NCI-H345 treated with DMSO at 0.1 percent for 48 hours (cell line): ENCODE results near the gene GNGT2.
A peak's percentile ranks its signal among the peaks of the same experiment; 100 is the strongest.

Experiments used
- DNase-seq: peaks from one replicate; lab custom pipeline; 2025; ENCODE audit not compliant: unreplicated experiment; lab: John Stamatoyannopoulos, UW

GNGT2 gene

DNA sequence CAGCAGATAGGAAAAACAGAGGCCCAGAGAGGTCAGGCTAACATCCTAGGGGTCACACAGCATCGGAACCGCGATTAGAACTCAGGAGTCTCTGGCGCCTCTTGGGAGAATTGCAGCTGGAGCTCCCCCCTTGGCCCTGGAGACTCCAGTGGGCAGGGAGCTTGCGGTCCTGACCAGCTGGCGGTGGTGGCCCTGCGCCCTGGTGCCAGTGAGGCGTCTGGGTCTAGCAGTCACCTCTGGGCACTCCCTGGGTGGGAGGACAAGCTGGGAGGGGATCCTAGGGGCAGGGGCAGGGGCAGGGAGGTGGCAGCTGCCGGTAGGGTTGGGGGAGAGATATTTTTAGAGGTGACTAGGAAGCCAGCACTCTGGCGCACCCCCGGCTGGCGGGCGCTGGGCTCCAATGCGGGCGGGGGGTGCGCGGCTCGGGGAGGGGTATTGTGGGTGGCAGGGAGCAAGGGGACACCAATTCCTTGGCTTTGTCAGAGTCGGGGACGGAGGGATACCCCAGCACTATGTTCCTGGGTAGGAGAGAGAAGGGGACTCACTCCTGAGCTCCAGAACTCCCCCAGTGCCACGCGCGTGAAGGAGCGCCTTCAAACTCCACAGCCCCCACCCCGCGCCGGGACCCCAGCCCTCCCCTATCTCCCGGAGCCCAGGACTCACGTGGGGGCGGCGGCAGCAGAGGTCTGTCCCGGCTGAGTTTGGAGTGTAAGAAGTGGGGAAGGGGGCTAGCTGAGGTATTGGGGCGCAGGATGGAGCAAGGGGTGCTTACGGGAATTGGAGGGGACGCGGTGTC is 19.6 kb upstream of the GNGT2 start:
- DNase-seq, result no peak

DNA sequence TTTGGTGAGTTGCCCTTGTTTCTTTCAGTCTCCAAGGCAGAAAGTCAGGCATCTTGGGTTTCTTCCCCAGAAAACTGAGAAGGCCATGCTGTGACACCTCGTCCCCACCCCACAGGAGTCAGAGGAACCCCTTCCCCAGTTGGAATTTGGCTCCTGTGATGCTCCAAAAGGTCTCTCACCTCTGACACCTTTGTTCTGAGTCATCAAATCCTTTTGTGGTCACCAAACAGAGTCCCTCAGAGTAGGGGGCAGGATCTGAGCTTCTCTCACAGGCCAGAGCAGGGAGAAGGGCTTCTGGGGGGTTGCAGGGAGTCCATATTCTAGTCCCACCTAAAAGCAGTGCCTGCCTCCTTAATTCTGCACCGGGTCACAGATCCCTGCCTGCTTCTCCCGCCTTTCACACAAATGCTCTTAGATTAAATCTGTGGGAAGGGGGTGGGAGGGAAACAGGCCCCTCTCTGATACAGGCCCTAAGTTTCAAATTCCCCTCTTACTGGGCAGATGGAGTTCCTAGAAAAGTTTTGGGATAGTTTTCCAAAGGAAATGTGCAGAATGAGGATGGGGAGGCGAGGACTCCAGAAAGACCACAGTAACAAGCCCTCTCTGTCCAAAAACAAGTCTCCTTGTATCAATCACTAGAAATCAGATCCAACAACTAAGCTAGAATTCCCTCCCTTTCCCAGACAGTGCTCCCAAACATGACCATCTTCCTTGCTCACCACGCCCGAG is 18.9 kb upstream of the GNGT2 start:
- DNase-seq, result no peak

DNA sequence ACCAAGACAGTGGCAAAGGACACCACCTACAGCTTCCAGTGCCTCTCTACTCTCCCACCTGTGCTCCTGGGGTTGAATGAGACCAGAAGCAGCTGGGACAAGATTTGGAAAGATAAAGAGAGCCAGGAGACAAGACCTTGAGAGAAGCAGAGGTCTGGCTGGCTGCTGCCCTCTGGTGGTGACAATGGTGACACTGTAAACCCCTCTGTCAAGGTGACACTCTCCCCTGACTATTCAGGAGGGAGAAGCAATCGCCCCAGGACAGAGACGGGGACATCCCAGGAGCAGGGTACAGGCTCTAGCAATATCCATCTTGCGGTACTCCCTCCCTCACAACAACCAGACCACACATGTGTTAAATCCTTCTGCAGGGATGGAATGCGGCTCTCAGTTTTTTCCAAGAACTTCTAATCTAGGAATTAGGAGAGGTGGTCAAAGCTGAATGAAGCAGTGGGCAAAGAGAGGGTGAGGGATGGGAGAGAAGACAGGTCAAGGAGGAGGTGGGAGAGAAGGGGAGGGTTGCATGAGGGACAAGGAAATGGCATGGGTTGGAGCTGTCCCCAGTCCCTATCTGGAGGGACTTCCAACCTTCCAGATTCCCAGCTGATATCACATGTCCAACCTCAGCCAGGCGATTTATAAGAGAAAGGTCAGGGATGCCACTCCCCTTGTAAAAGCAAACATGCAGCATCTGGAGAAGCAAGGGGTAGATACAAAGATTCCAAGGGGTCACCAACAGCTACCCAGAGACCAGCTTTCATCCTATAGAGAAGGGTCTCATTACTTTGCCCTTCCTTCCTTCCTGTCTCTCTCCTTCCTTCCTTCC is 17.3 kb upstream of the GNGT2 start:
- peak; percentile 21 for DNase-seq

DNA sequence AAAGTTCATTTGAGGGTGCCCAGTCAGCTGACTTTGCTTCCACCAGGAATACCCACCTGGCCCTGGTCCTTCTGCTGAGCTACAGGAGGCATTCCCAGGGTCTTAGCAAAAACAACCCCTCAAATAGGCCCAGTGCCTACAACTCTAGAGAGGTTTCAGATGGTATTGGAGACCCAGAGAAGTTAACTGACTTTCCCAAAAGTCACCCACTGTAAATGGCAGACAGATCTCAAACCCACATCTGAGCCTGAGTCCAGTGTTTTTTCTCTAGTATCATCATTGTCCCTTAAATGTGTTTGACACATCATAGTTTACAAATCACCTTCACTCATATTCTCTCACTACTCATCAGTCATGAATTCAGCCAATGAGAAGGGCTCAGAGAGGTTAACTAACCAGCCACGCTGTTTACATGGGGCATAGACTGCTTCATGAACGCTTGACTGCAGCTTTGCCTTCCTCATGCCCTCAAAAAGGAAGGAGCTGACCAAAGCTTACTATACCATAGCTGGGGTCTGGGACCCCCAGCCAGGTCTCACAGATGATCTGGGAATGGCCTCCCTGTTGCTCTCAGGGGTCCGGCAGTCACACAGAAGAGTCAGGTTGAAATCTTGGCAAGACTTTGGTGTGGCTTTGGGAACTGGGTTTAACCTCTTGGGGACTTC is 16.5 kb upstream of the GNGT2 start:
- DNase-seq, result no peak

DNA sequence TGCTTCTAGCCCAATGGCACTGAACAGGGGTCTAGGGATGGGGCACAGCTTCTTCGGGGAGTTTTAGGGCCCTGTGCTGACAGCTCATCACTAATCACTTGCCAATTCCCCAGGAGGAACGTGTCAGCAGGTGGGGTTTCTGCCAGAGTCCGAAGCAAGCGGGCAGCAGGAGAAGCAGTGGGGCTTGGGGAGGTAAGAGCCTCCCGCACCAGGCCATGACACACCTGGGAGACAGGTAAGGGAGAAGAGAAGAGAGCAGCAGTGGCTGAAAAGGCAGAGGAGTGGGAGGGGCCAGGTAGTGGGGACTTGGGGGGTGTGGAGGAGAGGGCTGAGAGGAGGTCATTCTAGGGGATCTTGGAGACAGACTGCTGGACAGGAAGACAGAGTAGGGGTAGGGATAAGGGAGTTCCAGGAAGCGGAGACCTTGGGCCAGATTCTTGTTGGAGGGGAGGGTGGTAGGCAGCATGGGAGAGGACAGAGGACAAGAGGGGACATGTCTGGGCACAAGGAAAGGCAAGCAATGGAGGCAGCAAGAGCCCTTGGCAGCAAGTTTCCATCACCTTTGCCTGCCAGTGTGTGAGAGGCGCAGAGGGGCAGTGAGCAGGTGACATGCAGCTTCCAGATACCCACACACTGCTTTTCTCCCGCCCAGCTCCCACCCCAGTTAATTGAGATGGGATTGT is 15.3 kb upstream of the GNGT2 start:
- DNase-seq, result no peak

DNA sequence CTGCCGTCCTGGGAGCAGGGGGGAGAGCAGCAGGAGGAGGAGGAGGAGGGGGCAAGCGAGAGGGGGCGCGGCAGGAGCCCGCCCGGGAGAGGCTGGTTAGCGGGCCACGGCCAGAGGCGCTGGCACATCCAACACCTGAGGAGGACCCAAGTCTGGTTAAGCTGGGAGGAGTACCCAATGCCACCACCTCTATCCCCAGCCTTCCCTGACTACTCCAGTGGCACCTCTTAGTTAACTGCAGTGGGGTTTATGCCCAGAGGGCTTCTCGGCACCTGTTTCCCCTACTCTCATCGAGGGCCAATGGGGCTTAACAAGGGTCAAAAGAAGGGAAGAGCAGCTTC is 14.6 kb upstream of the GNGT2 start:
- no peak for DNase-seq

DNA sequence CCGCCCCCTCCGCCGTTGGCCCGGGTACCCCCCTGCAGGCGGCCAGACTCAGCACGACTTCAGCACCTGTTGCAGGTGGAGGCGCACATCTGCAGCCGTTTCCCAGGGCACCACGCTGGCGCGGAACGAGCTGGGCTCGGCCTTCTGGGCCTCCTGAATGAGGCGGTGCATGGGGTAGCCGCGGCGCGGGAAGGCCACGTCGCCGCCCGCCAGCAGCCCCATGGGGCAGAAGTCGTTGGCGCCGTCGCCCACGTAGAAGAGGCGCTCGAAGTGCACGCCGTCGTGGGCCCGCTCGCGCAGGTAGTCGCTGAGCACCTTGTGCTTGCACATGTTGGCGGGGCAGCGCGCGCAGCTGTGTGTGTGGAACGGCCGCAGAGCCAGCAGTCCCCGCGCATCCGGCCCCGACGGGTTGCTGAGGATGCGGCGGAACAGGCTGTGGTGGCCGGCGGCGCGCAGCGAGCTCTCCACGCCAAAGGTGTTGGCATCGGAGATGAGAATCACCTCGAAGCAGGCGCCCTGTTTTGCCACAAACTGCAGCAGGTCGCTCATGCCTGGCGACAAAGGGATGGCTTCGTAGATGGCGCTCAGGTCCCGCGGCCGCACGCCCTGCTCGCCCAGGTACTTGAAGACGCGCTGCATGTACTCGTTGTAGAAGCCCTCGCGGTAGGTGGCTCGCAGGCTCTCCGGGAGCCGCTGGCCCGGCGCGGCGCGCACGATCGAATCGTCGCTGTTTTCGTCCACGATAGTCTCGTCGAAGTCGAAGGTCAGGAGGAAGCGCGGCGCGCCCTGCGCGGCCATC is 14.0 kb upstream of the GNGT2 start:
- DNase-seq, result peak; percentile 34

DNA sequence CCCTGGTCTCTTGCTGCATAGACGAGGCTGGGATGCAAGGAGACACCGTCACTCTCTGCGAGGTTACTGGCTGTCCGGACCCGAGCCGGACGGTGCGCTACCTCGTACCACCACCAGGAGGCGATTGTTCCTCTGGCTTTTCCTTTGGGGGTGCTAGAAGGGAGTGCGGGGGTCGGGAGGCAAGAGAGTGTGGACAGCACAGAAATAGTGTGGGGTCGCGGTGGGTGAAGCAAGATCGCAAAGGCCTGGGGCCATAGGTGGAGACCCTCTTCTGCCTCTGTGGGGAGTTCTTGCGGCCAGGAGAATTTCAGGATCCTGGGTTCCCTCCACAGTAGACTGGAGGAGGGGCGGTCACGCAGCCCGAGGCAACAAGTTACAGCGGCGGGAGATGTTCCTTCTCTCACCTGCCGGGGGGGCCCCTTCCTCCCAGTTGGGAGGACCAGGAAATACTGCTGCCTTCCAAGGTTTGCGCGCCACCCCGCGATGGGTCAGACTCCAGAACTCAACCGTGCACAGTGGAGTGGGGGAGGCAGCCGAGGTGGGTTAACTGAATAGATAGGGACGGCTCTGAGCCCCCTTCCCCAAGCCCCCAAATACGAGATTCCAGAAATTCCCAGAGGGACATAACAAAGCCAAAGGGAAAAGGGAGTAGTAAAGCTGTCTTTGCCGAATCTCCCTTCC is 13.3 kb upstream of the GNGT2 start:
- DNase-seq, result peak; percentile 30

DNA sequence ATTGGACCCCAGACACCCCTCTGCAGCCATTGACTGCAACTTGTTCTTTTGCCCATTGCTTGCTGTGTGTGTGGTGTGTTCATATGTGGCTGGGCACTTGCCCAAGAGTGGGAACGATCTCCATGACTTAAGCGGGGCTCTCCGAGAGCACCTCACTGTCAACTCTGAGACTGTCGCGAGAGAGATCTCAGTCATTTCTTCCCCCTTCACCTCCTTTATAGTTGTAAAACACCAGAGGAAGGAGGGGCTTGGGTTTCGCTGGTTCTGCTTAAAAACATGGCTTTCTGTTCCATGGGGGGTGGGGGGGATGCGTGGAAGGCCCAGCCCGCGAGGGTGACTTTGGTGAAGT is 12.8 kb upstream of the GNGT2 start:
- DNase-seq, result no peak

DNA sequence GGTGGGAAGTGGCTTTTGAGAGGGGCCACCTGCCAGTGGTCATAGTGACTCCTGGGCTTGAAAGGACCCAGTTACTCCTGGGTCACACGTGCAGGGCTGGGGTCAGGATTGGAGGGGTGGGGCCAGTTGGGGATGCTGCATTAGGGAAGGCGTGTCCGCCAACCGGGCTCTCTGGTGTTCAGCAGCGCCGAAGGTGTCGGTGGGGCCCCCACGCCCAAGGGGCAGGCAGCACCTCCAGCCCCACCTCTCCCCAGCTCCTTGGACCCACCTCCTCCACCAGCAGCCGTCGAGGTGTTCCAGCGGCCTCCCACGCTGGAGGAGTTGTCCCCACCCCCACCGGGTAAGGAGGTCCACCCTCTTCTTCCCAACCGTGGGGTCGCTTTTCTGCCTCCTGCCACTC is 9.6 kb upstream of the GNGT2 start:
- DNase-seq, result no peak

DNA sequence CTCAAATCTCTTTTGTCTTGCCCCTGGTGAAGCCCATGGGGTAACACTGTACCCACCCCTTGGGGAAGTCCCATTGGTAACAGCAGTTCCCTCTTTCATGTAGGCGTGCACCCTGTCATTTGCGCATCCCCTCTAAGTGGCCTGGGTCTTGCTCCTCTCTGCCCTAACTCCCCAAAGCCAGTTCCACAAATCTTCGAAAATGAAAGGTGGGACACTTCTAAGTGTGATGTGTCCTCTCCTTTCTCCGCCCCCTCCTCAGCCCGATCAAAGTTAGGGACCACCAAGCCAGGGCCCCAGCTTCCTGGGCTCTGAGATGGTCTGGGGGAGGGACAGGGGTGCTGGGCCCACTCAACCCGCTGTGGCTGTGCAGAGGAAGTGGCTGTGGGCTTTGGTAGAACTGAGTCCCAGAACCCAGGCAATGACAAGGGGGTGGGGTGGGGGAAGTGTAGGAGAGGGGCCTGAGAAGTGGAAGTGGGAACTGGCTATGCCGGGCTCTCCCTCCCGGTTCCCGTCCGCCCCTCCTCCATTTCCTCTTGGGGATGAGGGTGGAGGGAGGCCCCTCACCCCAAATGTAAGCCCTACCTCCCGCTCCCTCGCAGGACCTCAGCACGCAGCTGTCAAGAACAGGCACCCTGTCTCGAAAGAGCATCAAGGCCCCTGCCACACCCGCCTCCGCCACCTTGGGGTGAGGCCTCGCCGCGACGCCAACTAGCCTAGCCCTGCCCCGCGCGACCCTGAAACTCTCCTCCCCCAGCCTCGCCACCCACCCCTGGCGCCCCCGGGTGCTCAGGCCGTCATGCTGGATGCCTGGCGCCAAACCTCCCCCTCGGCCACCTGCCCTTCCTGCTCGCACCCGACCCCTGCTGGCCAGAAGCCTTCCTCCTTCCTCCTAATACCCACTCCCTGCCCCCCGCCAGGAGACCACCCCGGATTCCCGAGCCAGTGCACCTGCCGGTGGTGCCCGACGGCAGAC is 8.9 kb upstream of the GNGT2 start:
- no peak for DNase-seq

DNA sequence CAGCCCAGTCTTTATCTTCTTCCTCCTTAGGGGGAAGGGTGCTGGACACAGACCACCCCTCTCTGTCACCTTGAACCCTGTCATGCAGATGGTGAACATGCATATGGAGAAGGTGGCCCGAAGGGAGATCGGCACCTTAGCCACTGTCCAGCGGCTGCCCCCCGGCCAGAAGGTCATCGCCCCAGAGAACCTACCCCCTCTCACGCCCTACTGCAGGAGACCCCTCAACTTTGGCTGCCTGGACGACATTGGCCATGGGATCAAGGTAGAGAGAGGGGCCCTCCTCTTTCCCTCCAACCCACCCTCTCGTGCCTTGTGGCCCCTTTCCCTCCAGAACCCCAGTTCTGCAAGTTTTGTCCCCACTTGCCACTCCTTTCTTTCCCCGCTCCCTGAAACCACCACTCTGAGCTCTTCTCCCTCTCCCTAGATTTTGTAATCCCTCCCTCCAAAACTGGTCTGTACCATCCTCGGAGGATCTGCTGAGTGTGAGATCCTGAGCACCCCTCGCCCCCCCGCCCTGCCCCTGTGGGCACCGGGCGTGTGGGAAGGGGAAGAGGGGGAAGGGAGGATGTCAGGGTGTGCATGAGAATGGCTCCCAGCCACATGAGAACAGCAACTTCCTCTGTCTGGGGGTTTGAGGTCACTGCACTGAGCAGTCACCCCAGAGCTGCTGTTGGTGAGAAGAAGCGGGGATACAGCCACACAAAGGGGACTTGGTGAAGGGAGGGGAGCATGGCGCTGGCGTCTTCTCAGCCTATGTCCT is 7.5 kb upstream of the GNGT2 start:
- DNase-seq, result no peak

DNA sequence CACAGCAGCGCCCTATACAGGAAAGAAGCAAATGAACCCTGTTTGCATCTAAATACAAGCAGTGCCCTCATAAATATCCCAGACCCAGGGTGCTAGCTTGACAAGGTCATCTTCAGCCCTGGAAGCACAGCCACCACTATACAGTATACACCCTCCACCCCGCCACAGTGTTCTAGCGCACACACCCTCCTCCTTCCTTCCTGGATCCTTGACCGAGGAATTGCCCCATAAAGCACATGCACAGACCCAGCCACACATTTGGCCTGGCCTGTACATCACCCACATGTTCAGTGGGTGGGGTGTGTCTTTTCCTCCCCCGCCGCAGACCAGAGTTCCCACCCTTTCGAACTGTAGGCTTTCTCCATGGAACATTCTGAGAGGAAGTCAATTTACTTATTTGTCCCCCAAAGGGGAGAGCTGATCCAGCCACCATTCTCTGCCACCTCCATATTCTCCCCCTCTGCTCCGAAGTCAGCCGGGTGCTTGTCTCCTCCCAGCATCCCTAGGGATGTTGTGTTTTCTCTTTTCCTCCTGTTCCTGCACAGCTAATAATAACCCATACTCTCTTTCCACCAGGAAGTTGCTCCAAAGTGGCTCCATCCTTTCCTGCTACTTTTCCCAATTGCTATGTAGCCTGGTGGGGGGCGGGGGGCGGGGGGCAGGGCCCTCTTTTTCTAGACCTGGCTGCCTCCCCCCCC is 6.7 kb upstream of the GNGT2 start:
- no peak for DNase-seq

DNA sequence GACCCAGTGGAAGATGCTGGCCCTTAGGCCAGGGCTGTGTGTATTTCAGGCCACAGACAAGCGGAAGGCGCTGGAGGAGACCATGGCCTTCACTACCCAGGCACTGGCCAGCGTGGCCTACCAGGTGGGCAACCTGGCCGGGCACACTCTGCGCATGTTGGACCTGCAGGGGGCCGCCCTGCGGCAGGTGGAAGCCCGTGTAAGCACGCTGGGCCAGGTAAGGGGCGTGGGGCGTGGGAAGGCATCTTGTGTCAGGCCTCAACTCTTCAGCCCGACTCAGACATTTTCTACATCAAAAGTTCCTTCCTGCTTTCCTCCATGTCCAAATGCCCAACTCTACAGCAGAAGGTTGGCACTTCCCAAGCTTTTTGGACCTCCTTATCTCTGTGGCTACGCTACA is 6.1 kb upstream of the GNGT2 start:
- DNase-seq, result no peak

DNA sequence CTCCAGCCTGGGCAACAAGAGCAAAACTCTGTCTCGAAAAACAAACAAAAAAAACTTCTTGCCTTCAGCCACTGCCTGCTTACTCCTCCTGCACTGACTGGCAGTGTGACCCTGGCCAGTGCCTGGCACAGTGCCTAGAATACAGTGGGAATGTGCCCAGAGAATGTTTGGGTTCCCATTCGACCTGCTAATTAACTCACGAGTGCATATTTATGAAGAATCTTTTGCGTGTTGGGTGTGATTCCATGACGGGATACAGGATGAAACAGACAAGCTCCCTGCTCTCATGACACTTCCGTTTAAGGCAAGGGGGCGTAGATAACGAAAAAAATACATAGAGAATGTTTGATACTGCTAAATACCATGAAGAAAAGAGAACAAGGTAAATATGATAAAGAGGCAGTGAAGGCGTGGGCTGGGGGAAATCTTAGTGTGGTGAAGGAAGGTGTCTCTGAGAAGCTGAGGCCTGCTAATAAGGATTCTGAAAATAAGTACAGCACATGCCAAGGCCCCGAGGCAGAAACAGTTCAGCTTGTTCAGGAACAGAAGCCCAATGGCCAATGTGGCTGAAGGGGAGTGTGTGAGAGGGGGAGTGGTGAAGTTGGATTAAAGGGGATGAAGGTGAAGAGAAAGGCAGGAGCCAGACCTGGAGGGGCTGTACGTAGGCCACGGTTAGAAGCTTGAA is 4.4 kb upstream of the GNGT2 start:
- no peak for DNase-seq

DNA sequence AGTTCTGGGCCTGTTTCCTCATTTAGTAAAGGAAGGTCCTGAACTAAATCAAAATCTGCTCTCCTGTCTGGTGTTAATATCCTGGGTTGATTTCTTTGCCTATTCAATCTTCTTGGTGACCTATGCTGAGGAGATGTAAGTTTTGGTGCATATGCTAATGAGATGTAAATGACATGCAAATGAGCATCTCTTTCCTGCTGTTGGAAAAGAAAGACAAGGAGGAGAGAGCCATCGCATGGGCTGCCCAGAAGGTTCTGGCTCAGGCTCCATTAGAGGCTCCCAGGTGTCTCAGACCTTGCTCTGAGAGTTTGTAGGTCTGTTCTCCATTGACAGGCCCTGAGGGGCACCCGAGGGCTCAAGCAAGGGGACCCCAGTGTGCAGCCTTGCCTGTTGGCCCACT is 3.5 kb upstream of the GNGT2 start:
- no peak for DNase-seq
